Gastroesophageal sphincter (tissue), 3 donors: Measurements from ENCODE around the gene MPP7.

ENCODE experiments used
- CTCF ChIP-seq, 4 experiments: fragments of 200-600 bp in 2 of 4; fragments of 450-650 bp in 2 of 4; sonication (generic) in 1 of 4; IDR thresholded peaks; one replicate each; pipeline ENCODE4 v1.5.1; 2017 to 2019; ENCODE audit warnings: antibody characterized with exemption in 4 of 4, mild to moderate bottlenecking in 2 of 4, moderate library complexity in 2 of 4
- POLR2A ChIP-seq, 2 donors: fragments of 450-650 bp; IDR thresholded peaks; one replicate each; pipeline ENCODE4 v1.6.1; 2017; ENCODE audit warnings: antibody characterized with exemption in 2 of 2, mild to moderate bottlenecking in 2 of 2, moderate library complexity in 1 of 2
- POLR2AphosphoS5 ChIP-seq: sonication (generic); formaldehyde crosslinking; IDR thresholded peaks from one replicate; pipeline ENCODE4 v1.6.1; 2017; ENCODE audit warnings: antibody characterized with exemption

- TF ChIP-seq POLR2A (IDR thresholded peaks at IDR 0.05), result no peak
- no peak for TF ChIP-seq CTCF (IDR thresholded peaks at IDR 0.05)
- TF ChIP-seq POLR2AphosphoS5, result no peak
Observed at GRCh38 chr10:28293236-28294168, 9.4 kb downstream of the MPP7 start.
